ENCODE data around the gene VPS13C.

Gene VPS13C

GRCh38 chr15:61888074-61888780, 172.0 kb downstream of the VPS13C start:
- DNase-seq (ENCODE audit: low read depth, low spot score): no peak
- no peak overlapping the region for H3K27ac ChIP-seq

GRCh38 chr15:61880084-61880483, 180.2 kb downstream of the VPS13C start:
- DNase-seq (ENCODE audit: low read depth, low spot score): no peak
- no peak overlapping the region for H3K27ac ChIP-seq

GRCh38 chr15:61879219-61879618, 181.0 kb downstream of the VPS13C start:
- H3K27ac ChIP-seq: no peak overlapping the region
- peak; percentile 50 for DNase-seq (ENCODE audit: low read depth, low spot score)

GRCh38 chr15:61871926-61872522, 188.2 kb downstream of the VPS13C start:
- no peak for DNase-seq (ENCODE audit: low read depth, low spot score)
- H3K27ac ChIP-seq: no peak overlapping the region

GRCh38 chr15:61869656-61870055, 190.6 kb downstream of the VPS13C start:
- no peak overlapping the region for H3K27ac ChIP-seq
- DNase-seq (ENCODE audit: low read depth, low spot score): no peak

GRCh38 chr15:61861962-61862361, 198.3 kb downstream of the VPS13C start:
- no peak for DNase-seq (ENCODE audit: low read depth, low spot score)

GRCh38 chr15:61857169-61857829, 202.9 kb downstream of the VPS13C start:
- no peak overlapping the region for H3K27ac ChIP-seq

More at GRCh38 chr15:61861962-61862361, 198.3 kb downstream of the VPS13C start:
- no peak overlapping the region for H3K27ac ChIP-seq

GRCh38 chr15:61856295-61856694, 204.0 kb downstream of the VPS13C start:
- no peak for DNase-seq (ENCODE audit: low read depth, low spot score)
- H3K27ac ChIP-seq: no peak overlapping the region

More at GRCh38 chr15:61857169-61857829, 202.9 kb downstream of the VPS13C start:
- DNase-seq (ENCODE audit: low read depth, low spot score): no peak

GRCh38 chr15:61853195-61853594, 207.1 kb downstream of the VPS13C start:
- H3K27ac ChIP-seq: no peak overlapping the region
- DNase-seq (ENCODE audit: low read depth, low spot score): no peak

GRCh38 chr15:61851955-61852354, 208.3 kb downstream of the VPS13C start:
- H3K27ac ChIP-seq: no peak overlapping the region
- no peak for DNase-seq (ENCODE audit: low read depth, low spot score)

GRCh38 chr15:61849447-61849846, 210.8 kb downstream of the VPS13C start:
- H3K27ac ChIP-seq: no peak overlapping the region
- no peak for DNase-seq (ENCODE audit: low read depth, low spot score)

GRCh38 chr15:61841466-61841865, 218.8 kb downstream of the VPS13C start:
- no peak for DNase-seq (ENCODE audit: low read depth, low spot score)
- H3K27ac ChIP-seq: no peak overlapping the region

GRCh38 chr15:61840090-61840489, 220.2 kb downstream of the VPS13C start:
- DNase-seq (ENCODE audit: low read depth, low spot score): no peak
- no peak overlapping the region for H3K27ac ChIP-seq

- DNase-seq (ENCODE audit: low read depth, low spot score): no peak
- no peak overlapping the region for H3K27ac ChIP-seq
Observed at GRCh38 chr15:61839546-61839945, 220.7 kb downstream of the VPS13C start.

- DNase-seq (ENCODE audit: low read depth, low spot score): no peak
- no peak overlapping the region for H3K27ac ChIP-seq
Observed at GRCh38 chr15:61835496-61836106, 224.6 kb downstream of the VPS13C start.

- no peak overlapping the region for H3K27ac ChIP-seq
- DNase-seq (ENCODE audit: low read depth, low spot score): no peak
Observed at GRCh38 chr15:61835029-61835428, 225.2 kb downstream of the VPS13C start.

GRCh38 chr15:61834076-61834697, 226.1 kb downstream of the VPS13C start:
- no peak for DNase-seq (ENCODE audit: low read depth, low spot score)
- H3K27ac ChIP-seq: no peak overlapping the region

GRCh38 chr15:61832223-61832622, 228.0 kb downstream of the VPS13C start:
- DNase-seq (ENCODE audit: low read depth, low spot score): no peak
- no peak overlapping the region for H3K27ac ChIP-seq

GRCh38 chr15:61831505-61831921, 228.7 kb downstream of the VPS13C start:
- H3K27ac ChIP-seq: no peak overlapping the region
- DNase-seq (ENCODE audit: low read depth, low spot score): no peak

GRCh38 chr15:61830536-61831330, 229.5 kb downstream of the VPS13C start:
- no peak for DNase-seq (ENCODE audit: low read depth, low spot score)
- no peak overlapping the region for H3K27ac ChIP-seq
